Measurements from ENCODE around the gene CCNB1. TPM values are rescaled to one million over a fixed set of nuclear protein-coding genes. Genes with fewer than 3 reads are reported as not detected.

Gene CCNB1
- total RNA-seq: 1 to 10 TPM; 2.8 to 5.2 (median 4.0) TPM
- 6.9 TPM for total RNA-seq (2013)

- no peaks in the 10 kb centered on the region for H3K27me3 ChIP-seq (ENCODE audit: control insufficient read depth, insufficient read depth, low read length)
- Mint-ChIP-seq H3K36me3 (no peaks in the 10 kb centered on the region), H3K27ac (peak within 1 kb of the TSS; percentile 90 to 93), H3K27me3 (ENCODE audit: low read depth in 2 of 2) (no peaks in the 10 kb centered on the region), H3K4me1 (peaks cover 24% of the 10 kb centered on the region in 2 donors), H3K9me3 (no peaks in the 10 kb centered on the region), H3K4me3 (peak within 1 kb of the TSS; percentile 93)
- peak within 1 kb of the TSS; percentile 56 for H3K27ac ChIP-seq (ENCODE audit: low read length)
- H3K9me3 ChIP-seq (ENCODE audit: control insufficient read depth, insufficient read depth, low read length): no peaks in the 10 kb centered on the region
- TF ChIP-seq CTCF (IDR thresholded peaks at IDR 0.05): no peak
- H3K4me3 ChIP-seq (ENCODE audit: low read length): peak within 1 kb of the TSS; percentile 68
- DNase-seq: peak; percentile 96 to 98
- intact Hi-C loops (cut with micrococcal nuclease): loop anchor here (1.0 to 2.0 kb wide), 4 partner anchors 22 to 202 kb away; partner anchors contain the start of genes AK6, CENPH, RAD17 and TAF9
- WGBS (ENCODE audit: insufficient coverage): 2% methylated on average over 50 of the region's 50 CpGs
- no peaks in the 10 kb centered on the region for H3K36me3 ChIP-seq (ENCODE audit: control insufficient read depth, insufficient read depth, low read length)
- H3K4me1 ChIP-seq (ENCODE audit: control insufficient read depth, insufficient read depth, low read length): peaks cover 16% of the 10 kb centered on the region
- ATAC-seq: peak; percentile 99 to 100 (median 100)
Measured at GRCh38 chr5:69166686-69167492, at the start of gene CCNB1. Gene CCNB1, plus strand, starts transcription at chr5:69167150. Its CDS starts 113 bp downstream, at chr5:69167263.

GRCh38 chr5:69129413-69129812 lies 37.5 kb upstream of the CCNB1 start:
- H3K36me3 Mint-ChIP-seq: peaks cover 7% of the 10 kb centered on the region
- no peaks in the 10 kb centered on the region for H3K9me3 ChIP-seq (ENCODE audit: control insufficient read depth, insufficient read depth, low read length)
- ATAC-seq: no peak

GRCh38 chr5:69130241-69130640 lies 36.7 kb upstream of the CCNB1 start:
- Histone ChIP-seq H3K9me3 (ENCODE audit: control insufficient read depth, insufficient read depth, low read length) (no peaks in the 10 kb centered on the region), H3K27me3 (ENCODE audit: control insufficient read depth, insufficient read depth, low read length) (no peaks in the 10 kb centered on the region), H3K4me1 (ENCODE audit: control insufficient read depth, insufficient read depth, low read length) (no peaks in the 10 kb centered on the region), H3K4me3 (ENCODE audit: low read length) (no peak overlapping the region), H3K27ac (ENCODE audit: low read length) (no peak overlapping the region), H3K36me3 (ENCODE audit: control insufficient read depth, insufficient read depth, low read length) (peaks cover 27% of the 10 kb centered on the region)
- Mint-ChIP-seq H3K9me3 (no peaks in the 10 kb centered on the region), H3K27me3 (ENCODE audit: low read depth in 2 of 2) (no peaks in the 10 kb centered on the region), H3K4me3 (no peak overlapping the region), H3K27ac (no peak overlapping the region), H3K36me3 (peaks cover 7% of the 10 kb centered on the region), H3K4me1 (no peaks in the 10 kb centered on the region)
- intact Hi-C loops (cut with micrococcal nuclease): no loop called here
- DNase-seq (no peak), ATAC-seq (no peak)
- no CpG with 5 or more reads among the region's 2 CpGs for WGBS (ENCODE audit: insufficient coverage)
- no peak for TF ChIP-seq CTCF (IDR thresholded peaks at IDR 0.05)

More at GRCh38 chr5:69129413-69129812, 37.5 kb upstream of the CCNB1 start:
- no peak overlapping the region for H3K27ac ChIP-seq (ENCODE audit: low read length)
- no peak for TF ChIP-seq CTCF (IDR thresholded peaks at IDR 0.05)
- Mint-ChIP-seq H3K4me1 (no peaks in the 10 kb centered on the region), H3K4me3 (no peak overlapping the region), H3K9me3 (no peaks in the 10 kb centered on the region), H3K27ac (no peak overlapping the region), H3K27me3 (ENCODE audit: low read depth in 2 of 2) (no peaks in the 10 kb centered on the region)
- H3K36me3 ChIP-seq (ENCODE audit: control insufficient read depth, insufficient read depth, low read length): peaks cover 30% of the 10 kb centered on the region
- intact Hi-C loops (cut with micrococcal nuclease): no loop called here
- no peak overlapping the region for H3K4me3 ChIP-seq (ENCODE audit: low read length)
- H3K27me3 ChIP-seq (ENCODE audit: control insufficient read depth, insufficient read depth, low read length): no peaks in the 10 kb centered on the region
- no peak for DNase-seq
- no peaks in the 10 kb centered on the region for H3K4me1 ChIP-seq (ENCODE audit: control insufficient read depth, insufficient read depth, low read length)

Measured in natural killer cell (primary cell).